HepG2 (cell line): ENCODE measurements around the gene MAFB. TPM values are rescaled to one million over a fixed set of nuclear protein-coding genes. Genes with fewer than 3 reads are reported as not detected.

Experiments used
- ARNT ChIP-seq: fragments of 450-650 bp; IDR thresholded peaks from 2 replicates; pipeline ENCODE4 v1.6.1; 2017
- CREB3 ChIP-seq: sonication (generic); formaldehyde crosslinking; IDR thresholded peaks from 2 replicates; pipeline ENCODE4 v1.5.0; 2020; ENCODE audit warnings: missing genetic modification reagents
- FOXA1 ChIP-seq, 2 experiments: fragments of 450-650 bp in 1 of 2; sonication (generic) in 1 of 2; formaldehyde crosslinking in 1 of 2; IDR thresholded peaks; 2 replicates each; pipeline versions ENCODE4 v1.4.0 to v1.6.1; 2016 to 2020; ENCODE audit warnings: missing genetic modification reagents in 1 of 2
- GATAD1 ChIP-seq: IDR thresholded peaks from 2 replicates; pipeline ENCODE4 v1.6.1; 2016; ENCODE audit warnings: missing genetic modification reagents, missing compliant biosample characterization
- GRHL1 ChIP-seq: sonication (generic); formaldehyde crosslinking; conservative IDR thresholded peaks from 2 replicates; pipeline ENCODE4 v1.8.0; 2022; ENCODE audit warnings: missing genetic modification reagents
- JDP2 ChIP-seq: sonication (generic); formaldehyde crosslinking; IDR thresholded peaks from 2 replicates; pipeline ENCODE4 v1.8.1; 2022; ENCODE audit warnings: missing genetic modification reagents, borderline replicate concordance
- MLLT10 ChIP-seq: sonication (generic); formaldehyde crosslinking; IDR thresholded peaks from 2 replicates; pipeline ENCODE4 v1.4.0; 2020; ENCODE audit warnings: missing genetic modification reagents
- SNAPC4 ChIP-seq: sonication (generic); formaldehyde crosslinking; IDR thresholded peaks from 2 replicates; pipeline ENCODE4 v1.4.0; 2020; ENCODE audit warnings: mild to moderate bottlenecking, missing genetic modification reagents
- SRSF1 ChIP-seq: fragments of 200-400 bp; formaldehyde crosslinking; optimal IDR thresholded peaks from 2 replicates; pipeline ENCODE3; 2017; ENCODE audit warnings: mild to moderate bottlenecking, low read depth, low read length, moderate library complexity
- YEATS2 ChIP-seq: sonication (generic); formaldehyde crosslinking; IDR thresholded peaks from 2 replicates; pipeline ENCODE4 v1.4.0; 2020; ENCODE audit warnings: missing genetic modification reagents, borderline replicate concordance
- ZNF24 ChIP-seq: fragments of 450-650 bp; IDR thresholded peaks from 2 replicates; pipeline ENCODE4 v1.6.1; 2017; ENCODE audit warnings: antibody characterized with exemption, mild to moderate bottlenecking
- ZNF292 ChIP-seq: sonication (generic); formaldehyde crosslinking; IDR thresholded peaks from 2 replicates; pipeline ENCODE4 v1.8.1; 2022; ENCODE audit warnings: mild to moderate bottlenecking, low read depth, missing genetic modification reagents, borderline replicate concordance
- ZNF784 ChIP-seq: sonication (generic); formaldehyde crosslinking; IDR thresholded peaks from 2 replicates; pipeline ENCODE4 v1.5.1; 2020; ENCODE audit warnings: missing genetic modification reagents, mild to moderate bottlenecking, borderline replicate concordance
- ZZZ3 ChIP-seq: sonication (generic); formaldehyde crosslinking; IDR thresholded peaks from 2 replicates; pipeline ENCODE4 v1.4.0; 2020; ENCODE audit warnings: missing genetic modification reagents, mild to moderate bottlenecking, borderline replicate concordance
- polyA plus RNA-seq, 8 experiments: library from polyadenylated mRNA; depleted of rRNA in 3 of 8; stranded (reverse) in 7 of 8; unstranded in 1 of 8; fragments of >200 nt; fragmentation: Illumina TruSeq in 4 of 8; extraction: Trizol in 4 of 8; gene quantifications; 2 replicates each; pipeline versions ENCODE4 v1.2.1 to v1.2.3, GENCODE V29; 2011 to 2016; ENCODE audit warnings: low read depth in 4 of 8, missing spikeins in 1 of 8, mixed read lengths in 1 of 8; ENCODE audit not compliant: insufficient read depth in 1 of 8
- total RNA-seq, 5 experiments: library from RNA; depleted of rRNA; stranded (reverse); fragments of >200 nt; fragmentation: Illumina TruSeq; extraction: Trizol; gene quantifications; 2 replicates each; pipeline ENCODE4 v1.2.3, GENCODE V29; 2016; ENCODE audit warnings: low read depth in 1 of 5
- TF ChIP-seq, protein P1 (sequence below): sonication (generic); formaldehyde crosslinking; IDR thresholded peaks from 2 replicates; pipeline ENCODE4 v1.4.0; 2020; ENCODE audit warnings: missing genetic modification reagents

The MAFB gene
- total and polyA plus RNA-seq, 2 of the 13 experiments (the other 11 are each of a cell fraction or from before 2014, with no cell fraction given), result 0.08 to 0.11 TPM

DNA sequence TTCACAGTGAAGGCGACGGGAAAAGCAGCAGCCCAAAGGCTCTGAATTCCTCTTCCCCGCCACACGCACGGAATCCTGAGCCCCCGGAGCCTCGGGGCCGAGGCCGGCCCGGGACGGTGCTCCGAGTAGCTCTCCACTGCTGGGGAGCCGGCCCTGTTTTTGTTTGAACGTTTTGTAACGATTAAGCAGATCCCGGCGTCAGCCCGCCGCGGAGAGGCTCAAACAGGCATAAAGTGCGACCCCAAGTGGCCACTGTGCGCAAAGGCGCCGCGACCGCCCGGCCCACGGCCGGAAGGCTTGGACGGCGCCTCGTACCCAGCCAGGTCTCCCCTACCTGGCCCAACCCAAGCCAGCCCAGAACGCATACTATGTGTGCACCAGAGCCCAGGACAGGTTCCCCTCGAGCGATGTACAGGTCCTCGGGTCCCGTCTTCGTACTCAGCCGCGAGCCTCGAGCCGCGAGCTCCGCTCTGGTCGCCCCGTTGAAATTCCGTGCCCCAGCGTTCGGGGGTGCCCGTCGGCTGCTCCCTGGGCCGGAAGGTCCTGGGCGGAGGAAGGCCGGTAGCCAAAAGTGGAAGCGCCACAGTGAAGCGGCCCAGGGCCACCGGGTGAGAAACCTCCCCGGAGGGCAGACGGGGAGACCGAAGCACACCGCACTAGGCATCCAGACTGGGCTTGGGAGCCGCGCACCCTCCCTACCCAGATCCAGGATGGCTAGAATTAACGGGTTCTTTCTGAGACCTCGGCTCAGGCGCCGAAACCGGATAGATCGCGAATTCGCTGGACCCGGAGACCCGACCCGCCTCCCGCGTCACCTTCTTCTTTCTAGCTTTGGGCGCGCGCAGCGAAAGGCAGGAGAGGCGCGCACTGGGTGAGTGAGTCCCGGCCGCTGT lies 1.2 kb upstream of the MAFB start (continued):
- TF ChIP-seq GRHL1 (CRISPR knock-in tag) (no peak), FOXA1 (IDR thresholded peaks at IDR 0.05) (no peak), FOXA1 (CRISPR knock-in tag; IDR thresholded peaks at IDR 0.05) (no peak), ZZZ3 (CRISPR knock-in tag) (peak; percentile 31; the same call in 1 of the 2 replicates), CREB3 (CRISPR knock-in tag) (no peak), ARNT (no peak), ZNF24 (no peak), MLLT10 (CRISPR knock-in tag) (no peak), GATAD1 (CRISPR knock-in tag) (no peak), JDP2 (CRISPR knock-in tag) (no peak), SNAPC4 (CRISPR knock-in tag) (no peak), YEATS2 (CRISPR knock-in tag) (no peak; the same call in 1 of the 2 replicates), ZNF292 (no peak), ZNF784 (CRISPR knock-in tag) (peak; percentile 80; the same call in 1 of the 2 replicates), SRSF1 (peak; percentile 36)
- TF ChIP-seq, protein P1, sequence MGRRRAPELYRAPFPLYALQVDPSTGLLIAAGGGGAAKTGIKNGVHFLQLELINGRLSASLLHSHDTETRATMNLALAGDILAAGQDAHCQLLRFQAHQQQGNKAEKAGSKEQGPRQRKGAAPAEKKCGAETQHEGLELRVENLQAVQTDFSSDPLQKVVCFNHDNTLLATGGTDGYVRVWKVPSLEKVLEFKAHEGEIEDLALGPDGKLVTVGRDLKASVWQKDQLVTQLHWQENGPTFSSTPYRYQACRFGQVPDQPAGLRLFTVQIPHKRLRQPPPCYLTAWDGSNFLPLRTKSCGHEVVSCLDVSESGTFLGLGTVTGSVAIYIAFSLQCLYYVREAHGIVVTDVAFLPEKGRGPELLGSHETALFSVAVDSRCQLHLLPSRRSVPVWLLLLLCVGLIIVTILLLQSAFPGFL (CRISPR knock-in tag), result no peak
